ENCODE measurements around the gene TP53I11. TPM values are rescaled to one million over a fixed set of nuclear protein-coding genes. Genes with fewer than 3 reads are reported as not detected.

Gene TP53I11
- total RNA-seq, 1 experiment from 2014 or later: 94.2 TPM

- no peak overlapping the region for H3K23ac ChIP-seq (ENCODE audit: insufficient read length, low read depth, low read length)
- no peak overlapping the region for H4K5ac ChIP-seq (ENCODE audit: insufficient read length, low read depth, low read length)
- no peak overlapping the region for H2BK5ac ChIP-seq (ENCODE audit: insufficient read length, low read length)
- Mint-ChIP-seq H3K27ac (no peak overlapping the region), H3K9me3 (no peaks in the 10 kb centered on the region), H3K27me3 (ENCODE audit: low read depth) (peaks cover 7% of the 10 kb centered on the region), H3K4me1 (peaks cover 25 to 55% of the 10 kb centered on the region in 2 experiments), H3K36me3 (ENCODE audit: insufficient read depth in 1 of 3, low read depth in 3 of 3) (peaks cover 3 to 29% (median 21%) of the 10 kb centered on the region in 3 experiments; a peak in 6 of 7 replicates), H3K4me3 (no peak overlapping the region)
- H2AFZ ChIP-seq (ENCODE audit: low read length): no peak overlapping the region
- TF ChIP-seq CTCF (conservative IDR thresholded peaks at IDR 0.05): no peak
- H3K27me3 ChIP-seq (ENCODE audit: insufficient read depth, low read length): no peaks in the 10 kb centered on the region
- H4K8ac ChIP-seq (replicated peaks; ENCODE audit: insufficient read length, low read depth, low read length): no peak overlapping the region
- no peak overlapping the region for H3K14ac ChIP-seq (ENCODE audit: insufficient read depth, low read length)
- H3K4me1 ChIP-seq (ENCODE audit: insufficient read depth, low read length): peaks cover 2% of the 10 kb centered on the region; the same call in 1 of the 2 replicates
- H3K9ac ChIP-seq (ENCODE audit: extremely low read depth, insufficient read length, low read length): no peak overlapping the region
- H2AK5ac ChIP-seq (ENCODE audit: insufficient read length, low read length): no peak overlapping the region
- no peak overlapping the region for H2BK12ac ChIP-seq (ENCODE audit: insufficient read length, low read depth, low read length)
- no peaks in the 10 kb centered on the region for H3K79me2 ChIP-seq (ENCODE audit: insufficient read depth, low read length)
- no peaks in the 10 kb centered on the region for H3K9me3 ChIP-seq (ENCODE audit: control insufficient read depth, low read depth, low read length)
- no peak overlapping the region for H4K91ac ChIP-seq (ENCODE audit: insufficient read length, low read depth, low read length)
- no peak overlapping the region for H3K56ac ChIP-seq (ENCODE audit: insufficient read length, low read depth, low read length)
- WGBS (ENCODE audit: extremely low coverage, insufficient read length, low lambda C conversion rate): no CpG with 5 or more reads among the region's 2 CpGs
- no peaks in the 10 kb centered on the region for H3K79me1 ChIP-seq (ENCODE audit: insufficient read depth, low read depth, low read length, poor library complexity, severe bottlenecking)
- H2BK20ac ChIP-seq (ENCODE audit: low read depth, low read length, poor library complexity, severe bottlenecking): no peak overlapping the region
- H2BK120ac ChIP-seq (ENCODE audit: low read depth, low read length, poor library complexity, severe bottlenecking): no peak overlapping the region
- no peak for DNase-seq
- no peak overlapping the region for H3T11ph ChIP-seq (ENCODE audit: low read length)
- no peak overlapping the region for H3K18ac ChIP-seq (ENCODE audit: insufficient read length, low read depth, low read length)
- H3K27ac ChIP-seq (ENCODE audit: insufficient read length, low read depth, low read length): no peak overlapping the region
- no peak overlapping the region for H3K4me2 ChIP-seq (ENCODE audit: insufficient read depth, insufficient read length, low read length)
- H3K4ac ChIP-seq (ENCODE audit: low read depth, low read length): no peak overlapping the region
- no peaks in the 10 kb centered on the region for H4K20me1 ChIP-seq (ENCODE audit: control insufficient read depth, insufficient read depth, insufficient read length)
- H3K23me2 ChIP-seq (ENCODE audit: insufficient read length, low read depth, low read length, poor library complexity, severe bottlenecking): no peaks in the 10 kb centered on the region
- no peak overlapping the region for H2BK15ac ChIP-seq (ENCODE audit: low read depth, low read length)
Measured at GRCh38 chr11:44934110-44934509, 16.6 kb downstream of the TP53I11 start.
